Ovary (tissue), 9 donors: Measurements from ENCODE around the gene ADAMTSL3. TPM values are rescaled to one million over a fixed set of nuclear protein-coding genes. Genes with fewer than 3 reads are reported as not detected.
A peak's percentile ranks its signal among the peaks of the same experiment; 100 is the strongest.

Source experiments
- DNase-seq, 5 donors: peaks; one replicate each; pipeline ENCODE4 v3.0.0-alpha.2; 2019 to 2020
- H3K27ac ChIP-seq, 2 donors: fragments of 200-600 bp; one replicate each; pipeline versions ENCODE4 v1.5.1 to v1.8.0; 2019 to 2022
- H3K27me3 ChIP-seq: fragments of 200-600 bp; one replicate; pipeline ENCODE4 v1.8.0; 2022
- H3K36me3 ChIP-seq: fragments of 200-600 bp; sonication (generic); one replicate; pipeline ENCODE4 v1.5.1; 2019
- H3K4me1 ChIP-seq: one replicate; pipeline ENCODE4 v1.8.1; 2013; ENCODE audit warnings: mild to moderate bottlenecking, moderate library complexity; ENCODE audit not compliant: insufficient read depth
- H3K4me3 ChIP-seq: fragments of 200-600 bp; sonication (generic); one replicate; pipeline ENCODE4 v1.5.1; 2017
- H3K9me3 ChIP-seq, 2 donors: fragments of 200-600 bp in 1 of 2; sonication (generic) in 1 of 2; one replicate each; pipeline versions ENCODE4 v1.5.1 to v1.8.1; 2013 to 2019; ENCODE audit warnings: mild to moderate bottlenecking in 1 of 2, moderate library complexity in 1 of 2
- CTCF ChIP-seq, 3 donors: fragments of 450-650 bp in 2 of 3; fragments of 200-600 bp in 1 of 3; IDR thresholded peaks; one replicate each; pipeline versions ENCODE4 v1.5.1 to v1.8.0; 2016 to 2022; ENCODE audit warnings: antibody characterized with exemption in 3 of 3, mild to moderate bottlenecking in 1 of 3
- EP300 ChIP-seq: sonication (generic); formaldehyde crosslinking; IDR thresholded peaks from one replicate; pipeline ENCODE4 v1.6.1; 2017; ENCODE audit warnings: antibody characterized with exemption
- POLR2A ChIP-seq: fragments of 450-650 bp; IDR thresholded peaks from one replicate; pipeline ENCODE4 v1.6.1; 2017; ENCODE audit warnings: antibody characterized with exemption, mild to moderate bottlenecking, moderate library complexity
- WGBS, 3 donors: extraction: QIAGEN DNeasy Blood & Tissue Kit in 1 of 3; methylation state at CpG; one replicate each; pipeline versions ENCODE4 v1.1.5 to v1.1.7; 2013 to 2017; 5-methylcytosine and 5-hydroxymethylcytosine counted together
- intact Hi-C, 4 donors: fragments of 100-400 bp; cut with DNase I; formaldehyde crosslinking; loops; one replicate each; pipeline versions ENCODE4 v1.11.0 to v1.15.1; 2022 to 2023
- polyA plus RNA-seq, 2 donors: library from polyadenylated mRNA; stranded (reverse); fragments of 200-250 nt in 1 of 2; fragments of 350-450 nt in 1 of 2; fragmentation: Illumina TruSeq in 1 of 2; extraction: RNeasy Lipid Tissue Mini Kit (QIAGEN cat#74804) in 1 of 2; gene quantifications; one replicate each; pipeline ENCODE4 v1.2.3, GENCODE V29; 2013 to 2014
- total RNA-seq, 7 donors: library from RNA; depleted of rRNA in 2 of 7; stranded (reverse); fragments of >200 nt in 2 of 7; fragmentation: NEBNext Ultra II Directional in 3 of 7; extraction: Animal tissue kit (Norgen Biotek cat#: 25700) in 3 of 7; gene quantifications; one replicate each; pipeline versions ENCODE4 v1.1.0 to v1.2.4, GENCODE V29; 2016 to 2023
- donor health status: DM: no; HTN: no; CAD: no; lungs with moderate emphysema.
- donor health status: DM: no; HTN: no; CAD: no.
- donor health status: Bipolar disorder and iron deficiency.
- donor health status: DM: yes; HTN: yes; CAD: no.
- donor health status: DM: no; HTN: no; CAD: no.
- donor health status: DM: yes; HTN: yes; CAD: no.

The ADAMTSL3 gene
- total and polyA plus RNA-seq, 9 donors = 0.96 to 9.0 (median 3.7) TPM

- H3K36me3 ChIP-seq = no peaks in the 10 kb centered on the region
- no peak overlapping the region for H3K4me3 ChIP-seq
- H3K9me3 ChIP-seq = no peaks in the 10 kb centered on the region
- 93 to 98% (median 94%) methylated on average over 7 of the region's 7 CpGs for WGBS, 3 donors
- intact Hi-C loops = no loop called here
- peak in 1 of 5 donors; percentile 41 for DNase-seq
- H3K4me1 ChIP-seq = peaks cover 15% of the 10 kb centered on the region
- H3K27ac ChIP-seq = peak overlapping the region in 1 of 2 donors; percentile 31
- H3K27me3 ChIP-seq = no peaks in the 10 kb centered on the region
- no peak for TF ChIP-seq CTCF (IDR thresholded peaks at IDR 0.05)
Measured at GRCh38 chr15:83844742-83845141, 190.8 kb downstream of the ADAMTSL3 start.

- intact Hi-C loops = no loop called here
- H3K27ac ChIP-seq = peak overlapping the region in 1 of 2 donors; percentile 31
- TF ChIP-seq POLR2A (peak; percentile 20), EP300 (no peak), CTCF (IDR thresholded peaks at IDR 0.05) (no peak)
Measured at GRCh38 chr15:83845230-83845629, 191.3 kb downstream of the ADAMTSL3 start.

GRCh38 chr15:83846847-83847246, 192.9 kb downstream of the ADAMTSL3 start:
- TF ChIP-seq CTCF (IDR thresholded peaks at IDR 0.05) = no peak
- TF ChIP-seq EP300 = no peak
- no peak for TF ChIP-seq POLR2A
- H3K4me3 ChIP-seq = no peak overlapping the region
- WGBS, 3 donors = 72 to 80% (median 74%) methylated on average over 3 of the region's 3 CpGs
- no peak overlapping the region for H3K27ac ChIP-seq
- intact Hi-C loops = no loop called here
- H3K9me3 ChIP-seq = no peaks in the 10 kb centered on the region
- peaks cover 15% of the 10 kb centered on the region for H3K4me1 ChIP-seq
- DNase-seq = no peak
- no peaks in the 10 kb centered on the region for H3K27me3 ChIP-seq
- H3K36me3 ChIP-seq = no peaks in the 10 kb centered on the region

More at GRCh38 chr15:83845230-83845629, 191.3 kb downstream of the ADAMTSL3 start:
- H3K4me1 ChIP-seq = peaks cover 15% of the 10 kb centered on the region
- no peaks in the 10 kb centered on the region for H3K9me3 ChIP-seq
- no peak overlapping the region for H3K4me3 ChIP-seq
- no peaks in the 10 kb centered on the region for H3K27me3 ChIP-seq
- no peaks in the 10 kb centered on the region for H3K36me3 ChIP-seq
- DNase-seq = peak in 1 of 5 donors; percentile 58
- WGBS, 3 donors = 10 to 22% (median 21%) methylated on average over 2 of the region's 2 CpGs

- TF ChIP-seq CTCF (IDR thresholded peaks at IDR 0.05) (no peak), EP300 (no peak), POLR2A (no peak)
- peaks cover 12% of the 10 kb centered on the region for H3K4me1 ChIP-seq
- peak overlapping the region in 1 of 2 donors; percentile 19 for H3K27ac ChIP-seq
- 50 to 51% (median 51%) methylated on average over 2 of the region's 2 CpGs for WGBS, 3 donors
- H3K27me3 ChIP-seq = no peaks in the 10 kb centered on the region
- intact Hi-C loops = no loop called here
- no peak for DNase-seq
- H3K9me3 ChIP-seq = no peaks in the 10 kb centered on the region
- H3K4me3 ChIP-seq = no peak overlapping the region
- H3K36me3 ChIP-seq = no peaks in the 10 kb centered on the region
Measured at GRCh38 chr15:83848315-83849050, 194.6 kb downstream of the ADAMTSL3 start.
